K562 (cell line): ENCODE data around the gene MPPED2.

Experiments
- ATF4 ChIP-seq: fragments of 450-650 bp; formaldehyde crosslinking; IDR thresholded peaks from 2 replicates; pipeline ENCODE4 v1.4.0; 2022; ENCODE audit warnings: mild to moderate bottlenecking, moderate library complexity
- CTCF ChIP-seq, 3 experiments: IDR thresholded peaks in 2 of 3; conservative IDR thresholded peaks in 1 of 3; 2 replicates each; pipeline ENCODE4 v1.5.1; 2011 to 2012; ENCODE audit warnings: low read length in 3 of 3, mild to moderate bottlenecking in 3 of 3, control low read depth in 2 of 3, improper control_type of control experiment in 1 of 3, inconsistent platforms in 1 of 3, low read depth in 1 of 3, mixed read lengths in 1 of 3, moderate library complexity in 1 of 3; ENCODE audit not compliant: insufficient read depth in 2 of 3
- FOS ChIP-seq: IDR thresholded peaks from 3 replicates; pipeline ENCODE4 v1.6.1; 2011; ENCODE audit not compliant: insufficient read length; ENCODE audit errors: extremely low read depth
- NEUROD1 ChIP-seq: fragments of 150-350 bp; IDR thresholded peaks from 2 replicates; pipeline ENCODE4 v1.6.1; 2014; ENCODE audit warnings: borderline replicate concordance, low read length, low read depth; ENCODE audit not compliant: partially characterized antibody
- POLR2AphosphoS5 ChIP-seq: IDR thresholded peaks from 2 replicates; pipeline ENCODE4 v1.6.1; 2011; ENCODE audit warnings: mild to moderate bottlenecking, low read depth, low read length, moderate library complexity; ENCODE audit not compliant: control insufficient read depth, insufficient read depth
- SUPT5H ChIP-seq: fragments of 450-650 bp; IDR thresholded peaks from 2 replicates; pipeline ENCODE4 v1.6.1; 2016
- YY1 ChIP-seq, 3 experiments: IDR thresholded peaks; 2 replicates each; pipeline ENCODE4 v1.6.1; 2011; ENCODE audit warnings: low read length in 2 of 3, mild to moderate bottlenecking in 2 of 3, moderate library complexity in 2 of 3, borderline replicate concordance in 1 of 3, control low read depth in 1 of 3, low read depth in 1 of 3; ENCODE audit not compliant: insufficient read depth in 3 of 3, insufficient replicate concordance in 2 of 3, control insufficient read depth in 1 of 3, insufficient read length in 1 of 3; ENCODE audit errors: extremely low read depth in 1 of 3

GRCh38 chr11:30583476-30584280, 2.5 kb downstream of the MPPED2 start:
- no peak for TF ChIP-seq ATF4 (CRISPR knock-in tag)
- no peak for TF ChIP-seq SUPT5H
- TF ChIP-seq YY1 (IDR thresholded peaks at IDR 0.05; ENCODE audit: borderline replicate concordance in 1 of 3, control insufficient read depth in 1 of 3, extremely low read depth in 1 of 3, insufficient read depth in 3 of 3, insufficient read length in 1 of 3, insufficient replicate concordance in 2 of 3, low read depth in 1 of 3, low read length in 2 of 3): no peak
- no peak for TF ChIP-seq FOS
- no peak for TF ChIP-seq CTCF (IDR thresholded peaks at IDR 0.05 in 2 of 3, conservative IDR thresholded peaks at IDR 0.05 in 1 of 3; ENCODE audit: insufficient read depth in 2 of 3, low read depth in 1 of 3, low read length in 3 of 3)
- no peak for TF ChIP-seq NEUROD1
- TF ChIP-seq POLR2AphosphoS5: no peak
